Measurements from ENCODE around the gene ADH4. TPM values are rescaled to one million over a fixed set of nuclear protein-coding genes. Genes with fewer than 3 reads are reported as not detected.

The ADH4 gene
- total RNA-seq, 4 donors from 2014 or later: 1.2 to 5.6 (median 3.6) TPM

DNA sequence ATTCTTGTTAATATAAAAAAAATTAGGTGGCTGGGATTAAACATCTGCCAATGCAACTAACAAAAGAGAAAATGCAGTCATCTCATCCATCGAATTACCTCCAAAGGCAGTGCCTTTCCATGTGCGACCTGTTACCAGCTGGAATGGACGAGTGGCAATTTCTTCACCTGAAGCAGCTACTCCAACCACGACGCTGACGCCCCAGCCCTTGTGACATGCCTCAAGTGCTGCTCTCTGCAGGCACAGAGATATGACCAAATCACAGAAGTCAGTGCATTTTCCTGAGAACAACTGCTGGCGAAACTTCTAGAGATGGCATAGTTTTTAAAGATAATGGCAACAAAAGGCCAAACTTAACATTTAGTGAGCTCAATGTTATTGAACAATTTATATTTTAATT is 69.3 kb downstream of the ADH4 start:
- DNase-seq (ENCODE audit: low spot score) (no peak), ATAC-seq (ENCODE audit: low FRiP score) (no peak)
- TF ChIP-seq, protein P1, sequence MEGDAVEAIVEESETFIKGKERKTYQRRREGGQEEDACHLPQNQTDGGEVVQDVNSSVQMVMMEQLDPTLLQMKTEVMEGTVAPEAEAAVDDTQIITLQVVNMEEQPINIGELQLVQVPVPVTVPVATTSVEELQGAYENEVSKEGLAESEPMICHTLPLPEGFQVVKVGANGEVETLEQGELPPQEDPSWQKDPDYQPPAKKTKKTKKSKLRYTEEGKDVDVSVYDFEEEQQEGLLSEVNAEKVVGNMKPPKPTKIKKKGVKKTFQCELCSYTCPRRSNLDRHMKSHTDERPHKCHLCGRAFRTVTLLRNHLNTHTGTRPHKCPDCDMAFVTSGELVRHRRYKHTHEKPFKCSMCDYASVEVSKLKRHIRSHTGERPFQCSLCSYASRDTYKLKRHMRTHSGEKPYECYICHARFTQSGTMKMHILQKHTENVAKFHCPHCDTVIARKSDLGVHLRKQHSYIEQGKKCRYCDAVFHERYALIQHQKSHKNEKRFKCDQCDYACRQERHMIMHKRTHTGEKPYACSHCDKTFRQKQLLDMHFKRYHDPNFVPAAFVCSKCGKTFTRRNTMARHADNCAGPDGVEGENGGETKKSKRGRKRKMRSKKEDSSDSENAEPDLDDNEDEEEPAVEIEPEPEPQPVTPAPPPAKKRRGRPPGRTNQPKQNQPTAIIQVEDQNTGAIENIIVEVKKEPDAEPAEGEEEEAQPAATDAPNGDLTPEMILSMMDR (IDR thresholded peaks at IDR 0.05): no peak

Other genes with a start within 250 kb of the ADH4 start
- gene EIF4E, start 215.2 kb downstream of the ADH4 start, total RNA-seq: 100 to 1,000 TPM in 1 of 4 donors, 10 to 100 TPM in 3; 62.5 to 208 (median 74.1) TPM
- 10 to 100 TPM; 21.7 to 37.0 (median 26.5) TPM for gene METAP1, start 148.6 kb downstream of the ADH4 start, total RNA-seq
- 100 to 1,000 TPM; 126 to 227 (median 161) TPM for gene ADH5, start 55.5 kb downstream of the ADH4 start, total RNA-seq
- under 1 TPM in 3 of 4 donors, not detected in 1; 0.19 to 0.50 (median 0.36) TPM for gene ADH6, start 74.9 kb upstream of the ADH4 start, total RNA-seq
- 10 to 100 TPM in 2 of 4 donors, under 1 TPM in 1, not detected in 1; 0.96 to 19.3 (median 13.6) TPM for gene ADH1A, start 146.7 kb upstream of the ADH4 start, total RNA-seq
- 1,000 to 10,000 TPM; 1,681 to 8,339 (median 3,297) TPM for gene ADH1B, start 177.1 kb upstream of the ADH4 start, total RNA-seq
- gene ADH1C, start 208.4 kb upstream of the ADH4 start, total RNA-seq: 100 to 1,000 TPM in 1 of 4 donors, 10 to 100 TPM in 2, 1 to 10 TPM in 1; 7.7 to 102 (median 46.9) TPM

Measured in omental fat pad (tissue), 4 donors.